Loucy (cell line): ENCODE measurements around the gene LRRC18.

Experiments
- H2AFZ ChIP-seq: fragments of 200-600 bp; sonication (generic); 2 replicates; pipeline ENCODE4 v1.6.0; 2016; ENCODE audit warnings: antibody characterized with exemption, mild to moderate bottlenecking, low read length, moderate library complexity
- H3F3A ChIP-seq: fragments of 200-600 bp; 2 replicates; pipeline ENCODE4 v1.6.0; 2016; ENCODE audit warnings: antibody characterized with exemption, low read depth, mild to moderate bottlenecking
- H3K27me3 ChIP-seq: fragments of 200-600 bp; sonication (generic); 2 replicates; pipeline ENCODE4 v1.6.1; 2014; ENCODE audit warnings: low read length, mild to moderate bottlenecking; ENCODE audit not compliant: insufficient read depth, poor library complexity, severe bottlenecking
- H3K36me3 ChIP-seq: fragments of 200-600 bp; sonication (generic); 2 replicates; pipeline ENCODE4 v1.6.1; 2016; ENCODE audit warnings: low read length; ENCODE audit not compliant: insufficient read depth
- H3K4me1 ChIP-seq: fragments of 200-600 bp; sonication (generic); 2 replicates; pipeline ENCODE4 v1.5.1; 2014; ENCODE audit warnings: low read length, mild to moderate bottlenecking; ENCODE audit not compliant: insufficient read depth, poor library complexity, severe bottlenecking
- H3K4me2 ChIP-seq: fragments of 200-600 bp; sonication (generic); 2 replicates; pipeline ENCODE4 v1.6.0; 2014; ENCODE audit warnings: antibody characterized with exemption, low read length, low read depth, mild to moderate bottlenecking; ENCODE audit not compliant: poor library complexity, severe bottlenecking
- H3K4me3 ChIP-seq: fragments of 200-600 bp; sonication (generic); 2 replicates; pipeline ENCODE4 v1.5.1; 2014; ENCODE audit warnings: low read length, mild to moderate bottlenecking, mixed read lengths; ENCODE audit not compliant: poor library complexity, severe bottlenecking
- H3K79me2 ChIP-seq: fragments of 200-600 bp; sonication (generic); 2 replicates; pipeline ENCODE4 v1.6.1; 2014; ENCODE audit warnings: low read length; ENCODE audit not compliant: insufficient read depth
- H3K9ac ChIP-seq: fragments of 200-600 bp; sonication (generic); 2 replicates; pipeline ENCODE4 v1.6.0; 2014; ENCODE audit warnings: mild to moderate bottlenecking, low read depth, low read length, moderate library complexity; ENCODE audit not compliant: poor library complexity, severe bottlenecking
- H3K9me2 ChIP-seq: fragments of 200-600 bp; sonication (generic); replicated peaks from 2 replicates; pipeline ENCODE4 v1.6.1; 2016; ENCODE audit warnings: low read depth, low read length, mixed read lengths
- H3K9me3 ChIP-seq: fragments of 200-600 bp; sonication (generic); 2 replicates; pipeline ENCODE4 v1.6.1; 2014; ENCODE audit warnings: mild to moderate bottlenecking, antibody characterized with exemption, low read length, low read depth; ENCODE audit not compliant: insufficient read depth
- H4K20me1 ChIP-seq: fragments of 200-600 bp; sonication (generic); 2 replicates; pipeline ENCODE4 v1.6.0; 2014; ENCODE audit warnings: antibody characterized with exemption, low read length, mild to moderate bottlenecking; ENCODE audit not compliant: insufficient read depth, poor library complexity, severe bottlenecking
- EZH2phosphoT487 ChIP-seq: fragments of 200-600 bp; IDR thresholded peaks from 2 replicates; pipeline ENCODE4 v1.6.1; 2018; ENCODE audit warnings: antibody characterized with exemption, mild to moderate bottlenecking, moderate library complexity, borderline replicate concordance
- TF ChIP-seq, protein P1 (sequence below): fragments of 200-600 bp; sonication (generic); conservative IDR thresholded peaks from 2 replicates; pipeline ENCODE4 v1.5.1; 2014; ENCODE audit warnings: mild to moderate bottlenecking, antibody characterized with exemption, low read length

The LRRC18 gene

DNA sequence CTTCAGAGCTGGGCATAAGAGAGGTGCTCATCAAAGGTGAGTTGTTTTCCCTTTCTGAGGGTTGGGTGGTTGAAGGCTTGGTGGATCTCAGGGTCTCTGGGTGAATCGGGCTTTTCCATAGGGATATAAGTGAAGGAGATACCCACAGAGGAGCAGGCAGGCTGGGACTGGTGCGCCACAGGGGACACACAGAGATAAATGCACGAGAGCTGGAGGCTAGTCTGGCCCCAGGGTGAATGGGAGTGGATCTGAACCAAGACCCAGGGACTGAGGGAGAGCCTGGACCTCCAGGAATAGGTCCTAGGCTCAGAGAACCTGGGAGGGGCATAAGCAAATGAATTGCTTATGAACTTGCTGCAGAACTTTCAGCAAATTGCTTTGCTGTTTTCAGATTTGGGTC is 61.5 kb downstream of the LRRC18 start:
- TF ChIP-seq, protein P1, sequence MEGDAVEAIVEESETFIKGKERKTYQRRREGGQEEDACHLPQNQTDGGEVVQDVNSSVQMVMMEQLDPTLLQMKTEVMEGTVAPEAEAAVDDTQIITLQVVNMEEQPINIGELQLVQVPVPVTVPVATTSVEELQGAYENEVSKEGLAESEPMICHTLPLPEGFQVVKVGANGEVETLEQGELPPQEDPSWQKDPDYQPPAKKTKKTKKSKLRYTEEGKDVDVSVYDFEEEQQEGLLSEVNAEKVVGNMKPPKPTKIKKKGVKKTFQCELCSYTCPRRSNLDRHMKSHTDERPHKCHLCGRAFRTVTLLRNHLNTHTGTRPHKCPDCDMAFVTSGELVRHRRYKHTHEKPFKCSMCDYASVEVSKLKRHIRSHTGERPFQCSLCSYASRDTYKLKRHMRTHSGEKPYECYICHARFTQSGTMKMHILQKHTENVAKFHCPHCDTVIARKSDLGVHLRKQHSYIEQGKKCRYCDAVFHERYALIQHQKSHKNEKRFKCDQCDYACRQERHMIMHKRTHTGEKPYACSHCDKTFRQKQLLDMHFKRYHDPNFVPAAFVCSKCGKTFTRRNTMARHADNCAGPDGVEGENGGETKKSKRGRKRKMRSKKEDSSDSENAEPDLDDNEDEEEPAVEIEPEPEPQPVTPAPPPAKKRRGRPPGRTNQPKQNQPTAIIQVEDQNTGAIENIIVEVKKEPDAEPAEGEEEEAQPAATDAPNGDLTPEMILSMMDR = no peak
- no peak for TF ChIP-seq EZH2phosphoT487

DNA sequence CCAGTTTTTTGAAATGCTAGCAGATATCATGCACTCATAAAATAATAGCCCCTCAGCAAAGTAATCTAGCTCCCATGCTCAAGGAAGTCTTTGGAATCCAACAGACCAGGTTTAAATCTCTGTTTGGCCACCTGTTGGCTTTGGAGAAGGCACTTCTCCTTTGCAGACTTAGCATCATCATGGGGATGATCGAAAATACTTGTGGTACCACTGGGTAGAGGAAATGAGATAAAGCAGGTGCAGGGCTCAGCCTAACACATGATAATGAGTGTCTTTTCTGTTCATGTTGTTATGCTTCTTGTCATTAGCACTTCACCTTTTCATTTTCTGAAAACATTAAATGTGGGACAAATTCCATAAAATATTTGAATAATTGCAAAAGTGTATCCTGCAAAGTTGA is 67.4 kb downstream of the LRRC18 start:
- Histone ChIP-seq H4K20me1 (no peaks in the 10 kb centered on the region), H3K9me2 (no peaks in the 10 kb centered on the region), H3F3A (no peaks in the 10 kb centered on the region), H3K4me3 (no peak overlapping the region), H3K9me3 (no peaks in the 10 kb centered on the region), H3K27me3 (no peaks in the 10 kb centered on the region), H3K4me2 (no peak overlapping the region), H3K4me1 (no peaks in the 10 kb centered on the region), H3K36me3 (no peaks in the 10 kb centered on the region), H3K9ac (no peak overlapping the region), H2AFZ (no peak overlapping the region), H3K79me2 (no peaks in the 10 kb centered on the region)
- TF ChIP-seq EZH2phosphoT487 = no peak
- TF ChIP-seq, protein P1 = no peak

More for the DNA sequence above, 61.5 kb downstream of the LRRC18 start:
- Histone ChIP-seq H3K9ac (no peak overlapping the region), H3F3A (no peaks in the 10 kb centered on the region), H3K27me3 (no peaks in the 10 kb centered on the region), H3K9me2 (no peaks in the 10 kb centered on the region), H3K79me2 (no peaks in the 10 kb centered on the region), H3K4me2 (no peak overlapping the region), H2AFZ (no peak overlapping the region), H3K36me3 (no peaks in the 10 kb centered on the region), H3K4me1 (no peaks in the 10 kb centered on the region), H3K9me3 (no peaks in the 10 kb centered on the region), H3K4me3 (no peak overlapping the region), H4K20me1 (no peaks in the 10 kb centered on the region)
